HG03135 (cell line): Measurements from ENCODE around the gene CDC14B.

Experiments
- ATAC-seq: cut with Tn5 transposase; IDR thresholded peaks from one replicate; pipeline ENCODE4 v1.9.1; 2021; ENCODE audit warnings: mild to moderate bottlenecking, moderate library complexity; ENCODE audit not compliant: unreplicated experiment

Gene CDC14B

GRCh38 chr9:96489482-96489979 is 130.1 kb downstream of the CDC14B start:
- no peak for ATAC-seq

GRCh38 chr9:96487949-96488348 is 131.7 kb downstream of the CDC14B start:
- no peak for ATAC-seq

- no peak for ATAC-seq
These were observed 132.6 kb downstream of the CDC14B start for GRCh38 chr9:96487029-96487396.

- ATAC-seq = no peak
These were observed 133.1 kb downstream of the CDC14B start for GRCh38 chr9:96486386-96487028.

DNA sequence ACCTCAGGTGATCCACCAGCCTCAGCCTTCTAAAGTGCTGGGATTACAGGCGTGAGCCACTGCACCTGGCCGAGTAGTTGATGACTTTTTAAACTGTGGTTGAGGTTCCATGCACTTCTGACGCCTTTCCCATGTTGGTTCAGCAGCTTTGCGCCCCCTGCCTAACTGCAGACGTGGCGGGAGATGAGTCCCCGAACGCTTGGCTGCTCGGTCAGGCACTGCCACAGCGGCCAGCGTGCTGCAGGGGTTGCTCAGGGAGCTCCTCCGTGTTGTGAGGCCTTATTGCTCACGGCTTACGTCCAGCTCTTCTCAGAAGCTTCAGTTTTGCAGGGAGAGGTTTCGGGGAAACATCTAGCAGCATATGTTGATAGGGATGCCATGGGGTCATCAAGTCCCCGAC is 134.4 kb downstream of the CDC14B start:
- ATAC-seq = no peak

DNA sequence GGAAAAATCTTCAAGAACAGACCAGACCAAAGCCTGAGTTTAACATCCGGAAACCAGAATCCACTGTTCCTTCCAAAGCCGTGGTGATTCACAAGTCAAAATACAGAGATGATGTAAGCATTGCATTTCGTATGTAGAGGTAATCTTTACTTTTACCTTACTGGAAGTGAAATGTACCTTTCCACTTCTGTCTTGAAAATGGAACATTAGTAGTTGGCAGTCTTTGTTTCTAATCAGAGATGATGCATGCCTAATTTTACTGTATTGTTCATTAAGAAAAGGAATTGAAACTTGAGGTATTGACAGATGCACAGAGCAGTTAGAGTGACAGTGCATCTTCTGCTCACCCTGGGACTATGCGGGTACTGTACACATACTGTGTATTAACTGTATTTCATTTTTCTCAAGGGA is 135.1 kb downstream of the CDC14B start:
- ATAC-seq = peak; percentile 86

DNA sequence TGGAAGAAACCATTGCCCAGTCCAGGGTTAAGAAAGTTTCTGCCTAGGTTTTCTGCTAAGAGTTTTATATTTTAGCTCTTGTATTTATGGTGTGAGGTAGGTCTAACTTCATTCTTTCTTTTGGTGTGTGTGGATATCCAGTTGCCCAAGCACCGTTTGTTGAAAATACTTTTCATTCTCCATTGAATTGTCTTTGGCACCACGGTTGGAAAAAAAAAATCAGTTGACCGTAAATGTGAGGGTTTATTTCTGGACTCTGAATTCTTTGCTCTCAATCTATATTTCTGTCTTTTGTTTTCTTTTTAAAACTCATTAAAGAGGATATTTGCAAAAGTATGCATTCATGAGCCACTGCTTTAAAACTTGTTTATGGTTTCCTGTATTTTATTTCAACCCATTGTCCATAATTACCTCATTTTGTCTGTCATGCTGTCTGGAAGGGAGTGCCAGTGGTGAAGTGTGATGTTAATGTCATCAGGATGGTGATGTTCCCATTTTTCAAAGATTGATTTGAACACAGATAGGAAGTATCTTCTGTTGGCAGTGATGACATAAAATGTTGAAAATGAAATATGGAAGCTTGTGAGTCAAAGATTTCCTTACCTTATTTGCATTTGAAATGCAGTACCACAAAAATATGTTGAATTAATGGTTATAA is 135.8 kb downstream of the CDC14B start:
- no peak for ATAC-seq

DNA sequence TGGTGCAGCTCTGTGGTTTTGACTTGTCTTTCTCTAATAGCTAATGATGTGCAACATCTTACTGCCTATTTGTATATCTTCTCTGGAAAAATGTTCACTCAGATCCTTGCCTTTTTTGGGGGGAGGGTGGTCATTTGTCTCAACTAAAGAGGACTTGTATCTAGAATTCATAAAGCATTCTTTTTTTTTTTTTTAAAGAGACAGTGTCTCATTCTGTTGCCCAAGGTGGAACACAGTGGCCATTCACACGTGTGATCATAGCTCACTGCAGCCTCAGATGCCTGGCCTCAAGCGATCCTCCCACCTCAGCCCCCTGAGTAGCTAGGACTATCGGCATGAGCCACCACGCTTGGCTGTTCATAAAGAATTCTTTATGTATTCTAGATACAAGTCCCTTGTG is 136.4 kb downstream of the CDC14B start:
- ATAC-seq = no peak

DNA sequence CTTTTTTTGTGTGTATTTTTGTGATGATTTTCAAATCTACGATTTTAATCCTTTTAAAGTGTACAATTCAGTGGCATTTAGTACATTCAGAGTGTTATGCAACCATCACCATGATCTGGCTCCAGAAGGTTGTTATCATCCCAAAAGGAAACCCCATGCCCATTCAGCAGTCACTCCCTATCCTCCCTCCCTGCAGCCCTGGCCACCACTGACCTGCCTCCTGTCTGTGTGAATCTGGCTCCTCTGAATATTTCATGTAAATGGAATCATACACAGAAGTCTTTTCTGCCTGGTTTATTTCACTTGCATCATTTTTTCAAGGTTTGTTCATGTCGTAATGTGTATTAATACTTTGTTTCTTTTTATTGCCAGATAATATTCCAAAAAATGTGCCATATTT is 137.2 kb downstream of the CDC14B start:
- no peak for ATAC-seq

DNA sequence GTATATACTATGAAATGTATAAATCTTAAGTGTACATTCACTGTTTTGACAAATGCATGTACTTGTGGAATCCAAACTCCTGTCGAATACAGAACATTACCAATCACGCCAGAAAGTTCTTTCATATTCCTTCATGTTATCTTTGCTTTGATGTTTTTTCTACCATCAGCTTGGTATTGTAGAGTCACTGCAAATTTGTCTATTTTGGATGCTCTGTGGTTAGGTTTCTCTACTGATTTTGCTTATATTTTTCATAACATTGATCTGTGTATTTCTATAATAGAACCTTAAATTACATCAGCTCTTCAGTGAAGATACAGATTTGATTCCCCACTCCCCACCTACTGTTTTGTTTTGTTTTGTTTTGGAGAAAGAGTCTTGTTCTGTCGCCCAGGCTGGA is 138.9 kb downstream of the CDC14B start:
- no peak for ATAC-seq

DNA sequence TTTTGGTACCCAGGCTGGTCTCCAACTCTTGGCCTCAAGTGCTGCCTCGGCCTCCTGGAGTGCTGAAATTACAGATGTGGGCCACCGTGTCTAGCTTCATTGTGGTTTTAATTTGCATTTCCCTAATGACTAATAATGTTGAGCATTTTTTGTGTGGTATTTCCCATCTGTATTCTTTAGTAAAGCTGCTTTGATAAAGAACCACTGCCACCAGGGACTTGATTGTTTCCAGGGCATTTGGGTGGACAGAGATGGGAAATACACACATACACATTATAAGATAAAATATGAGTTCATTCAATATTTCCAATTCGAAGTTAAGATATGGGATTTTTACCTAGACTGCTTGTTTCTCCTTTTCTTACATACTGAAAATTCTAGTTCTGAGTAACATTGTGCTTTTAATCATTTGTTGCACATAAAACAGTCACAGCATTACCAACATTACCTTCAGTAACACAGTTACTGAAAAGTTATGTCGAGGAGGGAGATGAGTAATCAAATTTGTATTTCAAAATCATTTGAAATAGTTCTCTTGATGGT is 140.7 kb downstream of the CDC14B start:
- ATAC-seq = peak; percentile 83

DNA sequence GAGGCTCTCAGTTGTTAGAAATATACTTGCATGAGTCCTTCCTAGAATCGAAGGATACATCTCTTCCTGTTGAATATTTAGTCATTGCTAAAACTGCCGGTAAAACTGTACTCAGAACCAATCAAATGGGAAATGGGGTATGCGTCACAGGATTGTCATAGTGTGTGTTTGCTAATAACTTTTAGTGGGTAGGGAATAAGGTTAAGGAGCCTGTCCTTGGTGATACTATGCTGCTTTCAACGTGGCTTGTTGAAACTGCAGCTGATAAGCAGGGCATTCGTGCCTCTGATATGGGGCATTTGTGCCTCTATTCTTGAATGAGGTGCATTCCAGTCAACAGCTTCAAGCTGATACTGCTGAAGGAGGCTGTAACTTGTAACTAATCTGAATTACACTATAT is 143.1 kb downstream of the CDC14B start:
- ATAC-seq = no peak

DNA sequence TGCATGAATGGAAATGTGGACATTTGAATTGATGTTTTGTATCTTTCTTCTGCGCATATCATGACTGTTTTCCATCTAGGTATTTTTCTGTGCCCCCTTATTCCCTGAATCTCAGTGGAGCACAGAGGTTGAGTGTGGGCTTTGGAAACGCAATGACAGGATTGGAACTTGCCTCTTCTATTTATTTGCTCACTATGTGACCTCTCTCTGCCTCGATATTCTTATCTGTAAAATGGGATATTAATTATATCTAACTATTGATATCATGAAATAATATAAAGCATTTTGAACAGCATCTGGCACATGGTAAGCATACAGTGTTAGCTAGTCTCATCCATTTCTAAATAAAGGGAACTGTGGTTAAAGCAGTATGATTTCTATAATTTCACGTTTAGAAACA is 143.6 kb downstream of the CDC14B start:
- no peak for ATAC-seq

DNA sequence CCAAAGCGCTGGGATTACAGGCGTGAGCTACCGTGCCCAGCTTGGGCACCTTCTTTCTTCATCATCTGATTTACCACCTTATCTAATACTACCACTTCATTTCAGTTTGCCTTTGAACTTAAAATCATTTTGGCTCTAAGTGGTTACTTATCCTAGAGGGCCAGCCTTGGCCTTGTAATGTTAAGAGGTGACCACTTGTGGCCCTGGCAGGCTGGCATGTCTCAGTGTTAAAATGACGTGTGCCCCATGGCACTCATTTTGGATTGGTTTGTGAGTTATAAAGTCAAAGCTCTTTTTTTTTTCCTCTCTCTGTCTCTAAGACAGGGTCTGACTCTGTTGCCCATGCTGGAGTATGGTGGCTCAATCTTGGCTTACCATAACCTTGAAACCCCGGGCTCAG is 151.9 kb downstream of the CDC14B start:
- ATAC-seq = no peak

- no peak for ATAC-seq
These were observed 155.2 kb downstream of the CDC14B start for GRCh38 chr9:96464426-96464825.

GRCh38 chr9:96462541-96462940 is 157.1 kb downstream of the CDC14B start:
- ATAC-seq = no peak

DNA sequence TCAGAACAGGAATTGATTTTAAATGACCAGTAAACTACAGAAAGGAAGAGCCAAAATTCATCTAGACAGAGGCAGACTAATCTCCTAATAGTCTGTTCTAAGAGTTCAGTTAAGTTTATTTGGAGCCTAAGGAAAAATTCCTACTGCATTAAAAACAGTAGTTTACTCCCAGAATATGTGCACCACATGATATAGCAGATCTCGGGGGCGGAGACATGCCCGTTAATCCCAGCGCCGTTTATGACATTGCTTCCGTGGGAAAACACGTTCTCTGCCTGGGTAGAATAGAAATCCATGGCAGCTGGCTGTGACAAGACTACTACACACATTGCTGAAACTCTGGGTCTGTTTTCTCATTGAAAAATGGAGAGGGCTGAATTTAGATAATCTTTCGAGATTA is 158.3 kb downstream of the CDC14B start:
- ATAC-seq = no peak

- no peak for ATAC-seq
These were observed 158.8 kb downstream of the CDC14B start for GRCh38 chr9:96460882-96461281.

DNA sequence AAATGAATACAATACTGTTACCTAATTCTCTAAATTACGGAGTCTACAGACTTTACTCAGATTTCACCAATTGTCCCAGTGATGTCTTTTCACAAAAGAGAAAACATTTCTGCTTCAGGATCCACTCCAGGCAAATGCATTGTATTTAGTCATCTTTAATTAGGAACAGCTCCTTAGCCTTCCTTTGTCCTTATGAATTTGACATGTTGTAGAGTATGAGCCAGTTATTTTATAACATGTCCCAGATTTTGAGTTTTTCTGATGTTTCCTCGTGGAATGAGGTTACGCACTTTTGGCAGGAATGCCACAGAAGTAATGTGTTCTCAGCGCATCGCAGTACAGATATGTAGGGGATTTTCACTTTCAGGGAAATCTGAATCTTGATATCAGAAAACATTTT is 159.2 kb downstream of the CDC14B start:
- ATAC-seq = no peak

DNA sequence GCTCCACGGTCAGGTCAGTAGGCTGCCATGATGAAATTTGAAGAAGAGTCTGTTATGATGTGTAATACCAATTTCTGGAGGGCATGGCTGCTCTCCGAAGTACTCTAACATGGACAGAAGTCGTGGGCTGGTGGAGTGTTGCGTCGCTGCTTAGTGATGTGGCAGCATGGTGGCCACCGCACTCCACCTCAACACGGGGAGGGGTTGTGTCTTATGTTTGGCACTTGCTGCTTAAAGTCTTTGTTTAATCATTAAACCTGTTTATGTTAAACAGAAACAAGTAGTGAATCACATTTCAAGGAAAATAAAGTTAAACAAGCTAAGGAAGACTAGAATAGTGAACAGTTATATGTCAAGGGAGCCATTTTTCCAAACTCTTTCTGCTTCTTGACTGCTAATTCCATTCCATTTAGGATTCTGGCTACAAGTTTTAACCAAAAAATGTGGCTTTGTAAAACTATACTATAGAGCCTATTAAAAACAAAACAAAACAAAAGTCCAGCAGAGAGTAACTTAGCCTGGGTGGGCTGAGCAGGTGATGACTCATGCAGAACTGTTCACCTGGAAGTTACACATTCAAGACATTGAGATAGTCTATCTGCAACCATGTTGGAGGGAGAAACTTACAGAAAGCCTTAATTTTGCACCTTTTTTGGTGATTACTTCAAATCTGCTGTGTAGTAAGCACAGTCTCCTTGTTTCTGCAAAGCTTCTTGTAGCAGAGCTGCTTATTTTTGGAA is 160.2 kb downstream of the CDC14B start:
- ATAC-seq = no peak

GRCh38 chr9:96458226-96458625 is 161.4 kb downstream of the CDC14B start:
- ATAC-seq = no peak

DNA sequence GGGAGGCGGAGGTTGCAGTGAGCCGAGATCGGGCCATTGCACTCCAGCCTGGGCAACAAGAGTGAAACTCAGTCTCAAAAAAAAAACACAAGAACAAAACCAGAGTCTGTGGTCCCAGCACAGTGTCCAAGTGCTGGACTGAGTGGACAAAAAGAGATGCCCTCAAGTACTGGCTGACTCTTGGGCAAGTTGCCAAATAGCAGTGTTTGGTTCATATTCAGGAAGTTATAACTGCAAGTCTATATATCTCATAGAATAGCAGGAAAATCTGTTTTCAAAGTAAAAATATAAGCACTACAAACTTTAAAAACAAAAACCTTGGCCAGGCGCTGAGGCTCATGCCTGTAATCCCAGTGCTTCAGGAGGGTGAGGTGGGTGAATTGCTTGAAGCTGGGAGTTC is 162.4 kb downstream of the CDC14B start:
- no peak for ATAC-seq
